OCI-LY3 (cell line): ENCODE results near the gene TRIM46.

Source experiments
- CTCF ChIP-seq: fragments of 200-600, 300-600 bp; sonication (generic); IDR thresholded peaks from 2 replicates; pipeline ENCODE4 v1.5.1; 2014; ENCODE audit warnings: antibody characterized with exemption, low read length, low read depth
- EZH2phosphoT487 ChIP-seq: fragments of 200-600 bp; shearing (Covaris generic); IDR thresholded peaks from 2 replicates; pipeline ENCODE4 v1.6.1; 2018; ENCODE audit warnings: antibody characterized with exemption, mixed run types, low read depth

DNA sequence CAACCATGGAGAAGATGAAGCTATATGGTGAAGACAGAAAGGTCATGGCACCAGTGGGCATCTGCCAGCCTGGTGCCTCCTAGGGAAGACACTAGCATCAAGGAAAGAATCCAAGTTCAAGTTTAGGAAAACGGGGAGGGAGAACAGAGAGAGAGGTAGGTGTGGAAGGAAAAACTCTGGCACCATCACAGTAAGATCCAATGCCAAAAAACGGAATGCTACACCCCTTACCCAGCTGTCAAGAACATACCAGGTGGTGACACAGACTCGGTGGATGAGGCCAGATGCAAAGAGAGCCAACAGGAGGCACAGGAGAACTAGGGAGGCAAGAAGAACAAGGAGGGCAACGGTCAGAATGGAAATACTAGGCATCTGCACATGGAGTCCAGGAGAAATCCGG, 4.1 kb upstream of the TRIM46 start:
- TF ChIP-seq CTCF (no peak), EZH2phosphoT487 (no peak)
